ENCODE results near the gene TBC1D28. TPM values are rescaled to one million over a fixed set of nuclear protein-coding genes. Genes with fewer than 3 reads are reported as not detected.
"Not testable (repeated sequence)": the region's sequence is repeated elsewhere in the genome, so short reads cannot be mapped to it uniquely, and the experiment has no call there.

Gene TBC1D28
- total RNA-seq, 3 donors from 2014 or later (not counting 1 experiment from before 2014, with no cell fraction given) = not detected

GRCh38 chr17:18667535-18667934 lies 23.3 kb upstream of the TBC1D28 start:
- H3K27ac ChIP-seq (ENCODE audit: low read length); intact Hi-C loops (cut with micrococcal nuclease); H3K9me3 ChIP-seq (ENCODE audit: control insufficient read depth, insufficient read depth, low read length); H3K27ac Mint-ChIP-seq; H3K4me3 Mint-ChIP-seq; H3K27me3 ChIP-seq (ENCODE audit: control insufficient read depth, insufficient read depth, low read length); H3K27me3 Mint-ChIP-seq (ENCODE audit: low read depth in 2 of 2); H3K4me1 Mint-ChIP-seq; H3K4me1 ChIP-seq (ENCODE audit: control insufficient read depth, insufficient read depth, low read length); DNase-seq; H3K4me3 ChIP-seq (ENCODE audit: low read length); ATAC-seq; H3K36me3 ChIP-seq (ENCODE audit: control insufficient read depth, insufficient read depth, low read length): not testable (repeated sequence)
- Mint-ChIP-seq H3K36me3 (peaks cover 13% of the 10 kb centered on the region), H3K9me3 (peaks cover 5 to 10% of the 10 kb centered on the region in 2 donors)
- 100% methylated on average over 3 of the region's 3 CpGs for WGBS (ENCODE audit: insufficient coverage)

GRCh38 chr17:18666326-18666725 lies 22.1 kb upstream of the TBC1D28 start:
- H3K4me3 Mint-ChIP-seq; H3K27me3 ChIP-seq (ENCODE audit: control insufficient read depth, insufficient read depth, low read length); H3K27me3 Mint-ChIP-seq (ENCODE audit: low read depth in 2 of 2); H3K36me3 ChIP-seq (ENCODE audit: control insufficient read depth, insufficient read depth, low read length); intact Hi-C loops (cut with micrococcal nuclease); H3K4me1 ChIP-seq (ENCODE audit: control insufficient read depth, insufficient read depth, low read length); H3K4me1 Mint-ChIP-seq; H3K9me3 ChIP-seq (ENCODE audit: control insufficient read depth, insufficient read depth, low read length); H3K27ac Mint-ChIP-seq; H3K27ac ChIP-seq (ENCODE audit: low read length); DNase-seq; ATAC-seq; H3K4me3 ChIP-seq (ENCODE audit: low read length): not testable (repeated sequence)
- Mint-ChIP-seq H3K9me3 (peaks cover 8 to 10% of the 10 kb centered on the region in 2 donors), H3K36me3 (peaks cover 20% of the 10 kb centered on the region)
- WGBS (ENCODE audit: insufficient coverage) = no CpG with 5 or more reads among the region's 2 CpGs

GRCh38 chr17:18661924-18662624 lies 17.9 kb upstream of the TBC1D28 start:
- H3K27ac ChIP-seq (ENCODE audit: low read length); H3K27me3 Mint-ChIP-seq (ENCODE audit: low read depth in 2 of 2); H3K4me1 Mint-ChIP-seq; H3K4me1 ChIP-seq (ENCODE audit: control insufficient read depth, insufficient read depth, low read length); ATAC-seq; intact Hi-C loops (cut with micrococcal nuclease); H3K4me3 ChIP-seq (ENCODE audit: low read length); H3K27ac Mint-ChIP-seq; H3K9me3 ChIP-seq (ENCODE audit: control insufficient read depth, insufficient read depth, low read length); H3K4me3 Mint-ChIP-seq; DNase-seq; H3K27me3 ChIP-seq (ENCODE audit: control insufficient read depth, insufficient read depth, low read length); H3K36me3 ChIP-seq (ENCODE audit: control insufficient read depth, insufficient read depth, low read length): not testable (repeated sequence)
- WGBS (ENCODE audit: insufficient coverage) = 100% methylated on average over 1 of the region's 5 CpGs
- Mint-ChIP-seq H3K9me3 (peaks cover 8 to 10% of the 10 kb centered on the region in 2 donors), H3K36me3 (peaks cover 20% of the 10 kb centered on the region)

- H3K4me3 Mint-ChIP-seq; H3K4me1 Mint-ChIP-seq; H3K36me3 Mint-ChIP-seq; H3K4me3 ChIP-seq (ENCODE audit: low read length); H3K36me3 ChIP-seq (ENCODE audit: control insufficient read depth, insufficient read depth, low read length); H3K9me3 ChIP-seq (ENCODE audit: control insufficient read depth, insufficient read depth, low read length); intact Hi-C loops (cut with micrococcal nuclease); H3K27ac Mint-ChIP-seq; H3K9me3 Mint-ChIP-seq; H3K27ac ChIP-seq (ENCODE audit: low read length); DNase-seq; H3K27me3 ChIP-seq (ENCODE audit: control insufficient read depth, insufficient read depth, low read length); H3K4me1 ChIP-seq (ENCODE audit: control insufficient read depth, insufficient read depth, low read length): not testable (repeated sequence)
- H3K27me3 Mint-ChIP-seq (ENCODE audit: low read depth in 2 of 2) = peaks cover 4 to 18% of the 10 kb centered on the region in 2 donors
- ATAC-seq = peak; percentile 32 to 60 (median 57)
- WGBS (ENCODE audit: insufficient coverage) = 78% methylated on average over 23 of the region's 23 CpGs
These were observed 5.9 kb upstream of the TBC1D28 start for GRCh38 chr17:18650094-18650493.

GRCh38 chr17:18643124-18643523 lies 1.1 kb downstream of the TBC1D28 start:
- H3K27me3 ChIP-seq (ENCODE audit: control insufficient read depth, insufficient read depth, low read length); ATAC-seq; DNase-seq; intact Hi-C loops (cut with micrococcal nuclease); H3K4me1 ChIP-seq (ENCODE audit: control insufficient read depth, insufficient read depth, low read length); H3K36me3 Mint-ChIP-seq; H3K27ac ChIP-seq (ENCODE audit: low read length); H3K27me3 Mint-ChIP-seq (ENCODE audit: low read depth in 2 of 2); H3K27ac Mint-ChIP-seq; H3K4me1 Mint-ChIP-seq; H3K9me3 ChIP-seq (ENCODE audit: control insufficient read depth, insufficient read depth, low read length); H3K36me3 ChIP-seq (ENCODE audit: control insufficient read depth, insufficient read depth, low read length); H3K4me3 Mint-ChIP-seq; H3K9me3 Mint-ChIP-seq; H3K4me3 ChIP-seq (ENCODE audit: low read length): not testable (repeated sequence)
- WGBS (ENCODE audit: insufficient coverage) = no CpG with 5 or more reads among the region's 6 CpGs

GRCh38 chr17:18638357-18638756 lies 5.8 kb downstream of the TBC1D28 start:
- ATAC-seq; H3K9me3 ChIP-seq (ENCODE audit: control insufficient read depth, insufficient read depth, low read length); H3K4me3 ChIP-seq (ENCODE audit: low read length); H3K36me3 ChIP-seq (ENCODE audit: control insufficient read depth, insufficient read depth, low read length); H3K9me3 Mint-ChIP-seq; H3K4me1 Mint-ChIP-seq; H3K36me3 Mint-ChIP-seq; H3K27ac Mint-ChIP-seq; H3K27me3 ChIP-seq (ENCODE audit: control insufficient read depth, insufficient read depth, low read length); DNase-seq; H3K27ac ChIP-seq (ENCODE audit: low read length); H3K4me3 Mint-ChIP-seq; intact Hi-C loops (cut with micrococcal nuclease); H3K4me1 ChIP-seq (ENCODE audit: control insufficient read depth, insufficient read depth, low read length): not testable (repeated sequence)
- 91% methylated on average over 10 of the region's 13 CpGs for WGBS (ENCODE audit: insufficient coverage)
- peaks cover 7 to 13% of the 10 kb centered on the region in 2 donors for H3K27me3 Mint-ChIP-seq (ENCODE audit: low read depth in 2 of 2)

- H3K36me3 Mint-ChIP-seq; H3K36me3 ChIP-seq (ENCODE audit: control insufficient read depth, insufficient read depth, low read length); DNase-seq; H3K27ac ChIP-seq (ENCODE audit: low read length); H3K4me3 Mint-ChIP-seq; H3K4me1 Mint-ChIP-seq; H3K9me3 Mint-ChIP-seq; H3K9me3 ChIP-seq (ENCODE audit: control insufficient read depth, insufficient read depth, low read length); H3K27me3 ChIP-seq (ENCODE audit: control insufficient read depth, insufficient read depth, low read length); H3K4me1 ChIP-seq (ENCODE audit: control insufficient read depth, insufficient read depth, low read length); H3K4me3 ChIP-seq (ENCODE audit: low read length); H3K27ac Mint-ChIP-seq; intact Hi-C loops (cut with micrococcal nuclease); ATAC-seq: not testable (repeated sequence)
- WGBS (ENCODE audit: insufficient coverage) = 68% methylated on average over 6 of the region's 7 CpGs
- peaks cover 7 to 13% of the 10 kb centered on the region in 2 donors for H3K27me3 Mint-ChIP-seq (ENCODE audit: low read depth in 2 of 2)
These were observed 8.0 kb downstream of the TBC1D28 start for GRCh38 chr17:18636237-18636636.

- intact Hi-C loops (cut with micrococcal nuclease); H3K27ac ChIP-seq (ENCODE audit: low read length); H3K4me1 Mint-ChIP-seq; H3K27ac Mint-ChIP-seq; H3K27me3 ChIP-seq (ENCODE audit: control insufficient read depth, insufficient read depth, low read length); H3K36me3 Mint-ChIP-seq; ATAC-seq; H3K36me3 ChIP-seq (ENCODE audit: control insufficient read depth, insufficient read depth, low read length); H3K4me3 Mint-ChIP-seq; H3K4me3 ChIP-seq (ENCODE audit: low read length); DNase-seq; H3K4me1 ChIP-seq (ENCODE audit: control insufficient read depth, insufficient read depth, low read length); H3K9me3 ChIP-seq (ENCODE audit: control insufficient read depth, insufficient read depth, low read length); H3K9me3 Mint-ChIP-seq: not testable (repeated sequence)
- peaks cover 7 to 13% of the 10 kb centered on the region in 2 donors for H3K27me3 Mint-ChIP-seq (ENCODE audit: low read depth in 2 of 2)
- 78% methylated on average over 5 of the region's 7 CpGs for WGBS (ENCODE audit: insufficient coverage)
These were observed 8.4 kb downstream of the TBC1D28 start for GRCh38 chr17:18635773-18636172.
